HG02938 (cell line): ENCODE data around the gene GRN.
"Not testable (repeated sequence)": the region's sequence is repeated elsewhere in the genome, so short reads cannot be mapped to it uniquely, and the experiment has no call there.

Experiments used
- ATAC-seq: cut with Tn5 transposase; IDR thresholded peaks from one replicate; pipeline ENCODE4 v1.9.1; 2021; ENCODE audit warnings: mild to moderate bottlenecking, moderate library complexity; ENCODE audit not compliant: unreplicated experiment

GRN gene

GRCh38 chr17:44360826-44361225 lies 15.7 kb downstream of the GRN start:
- no peak for ATAC-seq

DNA sequence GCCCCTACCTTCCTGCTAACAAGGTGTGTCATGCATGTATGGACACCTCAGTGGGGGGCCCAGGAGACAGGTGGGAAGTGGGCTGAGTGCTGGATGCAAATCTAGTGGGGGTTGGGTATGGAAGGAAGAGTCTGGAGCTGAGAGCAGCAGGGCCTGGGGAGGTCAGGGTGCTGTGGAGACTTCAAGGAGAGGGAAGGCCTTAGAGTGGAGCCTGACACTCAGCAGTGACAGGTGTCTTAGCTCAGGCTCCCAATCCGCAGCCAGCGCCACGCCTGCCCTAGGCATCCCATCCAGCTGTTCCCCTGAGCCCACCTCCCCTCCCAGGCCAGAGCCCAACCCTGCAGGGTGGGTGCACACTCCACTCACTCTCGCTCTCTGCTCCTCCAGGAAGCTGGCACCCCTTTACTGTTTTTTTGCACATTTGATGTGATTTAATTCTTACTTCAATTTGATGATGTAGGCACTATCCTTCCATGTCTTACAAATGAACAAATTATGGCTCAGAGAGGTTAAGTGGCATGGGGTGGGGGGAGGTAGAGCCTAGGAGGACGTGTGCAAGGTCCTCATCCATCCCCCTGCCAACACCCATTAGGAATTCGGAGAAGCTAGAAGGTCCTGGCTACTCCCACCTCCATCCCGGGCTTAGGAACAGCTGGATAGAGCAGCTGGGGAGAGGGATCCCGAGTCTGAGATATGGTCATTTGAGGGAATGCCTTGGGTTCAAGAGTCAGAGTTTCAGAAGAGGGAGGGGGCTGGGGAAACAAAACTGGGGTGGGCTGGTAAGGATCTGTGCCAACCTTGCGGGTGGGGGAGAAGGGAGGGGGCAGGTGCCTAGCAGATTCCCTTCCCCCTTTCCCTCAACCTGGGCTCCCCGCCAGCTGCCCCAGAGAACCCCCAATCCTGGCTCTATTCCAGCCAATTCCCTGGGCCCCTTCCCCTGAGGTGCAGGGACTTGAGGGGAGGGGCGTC lies 16.5 kb downstream of the GRN start:
- ATAC-seq: no peak

DNA sequence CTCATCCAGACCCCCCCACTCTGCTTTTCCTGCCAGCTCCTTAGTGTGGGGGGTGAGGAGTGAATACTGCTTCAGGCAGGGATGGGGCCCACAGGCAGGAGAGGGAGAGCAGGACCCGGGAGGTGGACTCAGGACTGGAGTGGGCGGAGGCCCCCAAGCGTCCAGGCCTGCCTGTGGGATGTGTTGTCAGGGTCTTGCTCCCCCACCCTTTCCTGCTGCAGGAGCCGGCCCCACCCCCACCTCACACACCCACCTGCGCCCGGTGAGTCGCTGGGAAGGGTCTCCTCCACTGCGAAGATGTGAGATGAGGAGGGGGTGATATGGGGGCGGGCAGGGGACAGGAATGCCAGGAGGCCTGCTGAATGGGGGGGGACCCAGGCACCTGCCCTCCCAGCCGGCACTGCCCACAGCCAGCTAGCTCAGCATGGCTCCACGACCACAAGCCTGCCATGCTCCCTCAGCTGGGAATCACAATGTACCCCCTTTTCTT lies 17.4 kb downstream of the GRN start:
- no peak for ATAC-seq

DNA sequence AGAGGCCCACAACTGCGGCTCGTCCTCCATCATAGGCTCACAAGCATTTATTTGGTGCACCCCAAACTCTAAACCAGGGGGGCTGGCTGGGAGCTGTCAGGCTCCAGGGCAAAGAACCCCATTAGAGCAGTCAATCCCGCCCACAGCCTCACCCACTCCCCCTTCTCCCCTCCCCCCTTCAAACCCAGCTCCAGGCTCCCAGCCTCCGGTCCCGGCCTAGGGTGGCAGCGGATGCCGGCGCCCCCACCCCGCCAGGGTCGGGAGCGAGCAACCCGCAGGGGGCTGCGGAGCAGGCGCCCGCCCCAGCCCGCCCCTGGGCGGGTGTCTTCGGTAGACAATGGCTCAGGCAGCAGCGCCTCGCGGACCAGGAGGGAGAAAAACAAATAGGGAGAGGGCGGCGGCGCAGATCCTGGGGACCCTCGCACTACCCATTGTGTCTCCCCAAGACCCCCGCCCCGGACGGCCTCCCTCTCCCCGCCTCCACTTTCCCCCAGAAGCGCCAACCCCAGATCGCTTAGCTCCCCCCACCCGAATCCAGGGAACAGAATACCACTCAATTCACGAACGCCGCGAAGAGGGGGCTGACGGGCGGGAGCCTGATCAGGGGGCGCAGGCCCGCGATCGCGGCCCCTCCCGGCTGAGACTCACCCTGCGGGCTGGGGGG lies 18.0 kb downstream of the GRN start:
- ATAC-seq: no peak

DNA sequence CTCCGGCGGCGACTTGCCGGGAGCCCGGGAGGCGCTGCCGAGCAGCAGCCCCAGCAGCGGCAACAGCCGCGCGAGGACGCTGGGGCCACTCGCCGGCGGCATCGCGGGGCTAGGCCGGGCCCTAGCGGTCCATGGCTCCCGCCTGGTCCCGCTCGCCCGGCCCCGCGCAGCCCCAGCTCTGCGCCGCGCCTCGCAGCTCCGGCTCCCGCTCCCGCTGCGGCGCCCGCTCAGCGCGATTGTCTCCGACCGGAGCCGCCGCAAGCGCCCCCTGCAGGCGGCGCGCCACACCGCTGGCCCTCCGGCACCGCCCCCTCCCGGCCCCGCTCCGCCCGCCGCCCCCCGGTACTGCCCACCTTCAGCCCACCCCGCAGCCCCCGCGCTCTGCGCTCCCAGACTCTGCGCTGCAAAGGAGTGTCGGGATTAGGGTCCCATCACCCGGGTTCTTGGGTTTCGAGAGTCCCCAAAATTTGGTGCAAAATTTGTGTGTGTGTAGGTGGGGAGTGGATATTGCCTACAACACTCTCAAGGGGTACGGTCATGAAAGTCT lies 18.6 kb downstream of the GRN start, which contains the start of gene FAM171A2:
FAM171A2 (minus strand) TSS at position 241 of the 547 bp plus-strand sequence; CDS start at position 102, 139 bp downstream.
- ATAC-seq: no peak

GRCh38 chr17:44365051-44365450 lies 19.9 kb downstream of the GRN start:
- ATAC-seq: not testable (repeated sequence)

DNA sequence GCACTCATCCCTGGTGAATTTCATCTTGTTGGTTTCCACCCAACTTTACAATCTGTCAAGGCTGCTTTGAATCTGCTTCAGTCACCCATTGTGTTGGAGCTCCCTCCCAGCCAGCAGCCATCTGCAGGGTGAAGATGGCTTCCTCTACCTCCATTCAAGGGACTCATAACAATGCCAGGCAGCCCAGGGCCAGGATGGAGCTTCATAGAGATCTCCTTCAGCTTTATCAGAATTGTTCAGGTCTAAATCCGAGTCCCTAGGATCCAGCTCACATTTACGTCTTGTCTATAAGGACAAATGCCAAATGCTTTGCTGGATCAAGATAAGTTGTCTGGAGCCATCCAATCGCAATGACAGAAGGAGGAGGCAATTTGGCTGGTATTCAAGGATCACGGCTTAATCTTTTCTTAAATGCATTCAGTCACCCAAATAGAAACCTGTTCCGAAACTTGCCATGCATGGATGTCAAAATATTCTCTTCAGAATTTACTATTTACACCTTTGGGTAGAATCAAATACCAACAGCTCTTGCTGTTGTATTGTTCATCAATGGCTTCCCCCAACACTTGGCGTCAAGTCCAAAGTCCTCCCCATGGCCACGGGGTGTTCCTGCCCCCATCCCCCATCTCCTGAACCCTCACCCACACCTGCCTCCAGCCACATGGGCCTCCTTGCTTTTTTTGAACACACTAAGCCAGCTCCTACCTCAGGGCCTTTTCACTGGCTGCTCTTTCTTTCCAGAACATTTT lies 22.3 kb downstream of the GRN start:
- ATAC-seq: no peak

DNA sequence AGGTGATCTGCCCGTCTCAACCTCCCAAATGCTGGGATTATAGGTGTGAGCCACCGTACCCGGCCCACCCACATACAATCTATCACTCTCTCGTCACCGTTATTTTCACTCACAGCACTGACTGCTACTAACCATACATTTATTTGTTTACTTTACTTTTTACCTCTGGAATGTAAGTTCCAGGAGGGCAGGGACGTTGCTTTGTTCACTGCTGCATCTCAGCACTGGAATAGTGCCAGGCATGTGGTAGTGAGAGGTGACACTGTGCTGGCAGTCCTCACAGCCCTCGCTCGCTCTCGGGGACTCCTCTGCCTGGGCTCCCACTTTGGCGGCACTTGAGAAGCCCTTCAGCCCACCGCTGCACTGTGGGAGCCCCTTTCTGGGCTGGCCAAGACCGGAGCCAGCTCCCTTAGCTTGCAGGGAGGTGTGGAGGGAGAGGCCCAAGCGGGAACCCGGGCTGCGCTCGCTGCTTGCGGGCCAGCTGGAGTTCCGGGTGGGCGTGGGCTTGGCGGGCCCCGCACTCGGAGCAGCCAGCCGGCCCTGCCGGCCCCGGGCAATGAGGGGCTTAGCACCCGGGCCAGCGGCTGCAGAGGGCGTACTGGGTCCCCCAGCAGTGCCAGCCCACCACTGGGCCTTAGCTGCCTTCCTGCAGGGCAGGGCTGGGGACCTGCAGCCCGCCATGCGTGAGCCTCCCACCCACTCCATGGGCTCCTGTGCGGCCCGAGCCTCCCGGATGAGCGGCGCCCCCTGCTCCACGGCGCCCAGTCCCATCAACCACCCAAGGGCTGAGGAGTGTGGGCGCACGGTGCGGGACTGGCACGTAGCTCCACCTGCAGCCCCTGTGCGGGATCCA lies 23.5 kb downstream of the GRN start:
- not testable (repeated sequence) for ATAC-seq

DNA sequence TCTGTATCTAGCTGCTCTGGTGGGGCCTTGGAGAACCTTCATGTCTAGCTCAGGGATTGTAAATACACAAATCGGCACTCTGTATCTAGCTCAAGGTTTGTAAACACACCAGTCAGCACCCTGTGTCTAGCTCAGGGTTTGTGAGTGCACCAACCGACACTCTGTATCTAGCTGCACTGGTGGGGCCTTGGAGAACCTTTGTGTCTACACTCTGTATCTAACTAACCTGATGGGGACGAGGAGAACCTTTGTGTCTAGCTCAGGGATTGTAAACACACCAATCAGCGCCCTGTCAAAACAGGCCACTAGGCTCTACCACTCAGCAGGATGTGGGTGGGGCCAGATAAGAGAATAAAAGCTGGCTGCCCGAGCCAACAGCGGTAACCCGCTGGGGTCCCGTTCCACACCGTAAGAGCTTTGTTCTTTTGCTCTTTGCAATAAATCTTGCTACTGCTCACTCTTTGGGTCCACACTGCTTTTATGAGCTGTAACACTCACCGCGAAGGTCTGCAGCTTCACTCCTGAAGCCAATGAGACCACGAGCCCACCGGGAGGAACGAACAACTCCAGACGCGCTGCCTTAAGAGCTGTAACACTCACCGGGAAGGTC lies 24.4 kb downstream of the GRN start:
- ATAC-seq: not testable (repeated sequence)

- no peak for ATAC-seq
These were observed 26.9 kb downstream of the GRN start for GRCh38 chr17:44372036-44372435.

DNA sequence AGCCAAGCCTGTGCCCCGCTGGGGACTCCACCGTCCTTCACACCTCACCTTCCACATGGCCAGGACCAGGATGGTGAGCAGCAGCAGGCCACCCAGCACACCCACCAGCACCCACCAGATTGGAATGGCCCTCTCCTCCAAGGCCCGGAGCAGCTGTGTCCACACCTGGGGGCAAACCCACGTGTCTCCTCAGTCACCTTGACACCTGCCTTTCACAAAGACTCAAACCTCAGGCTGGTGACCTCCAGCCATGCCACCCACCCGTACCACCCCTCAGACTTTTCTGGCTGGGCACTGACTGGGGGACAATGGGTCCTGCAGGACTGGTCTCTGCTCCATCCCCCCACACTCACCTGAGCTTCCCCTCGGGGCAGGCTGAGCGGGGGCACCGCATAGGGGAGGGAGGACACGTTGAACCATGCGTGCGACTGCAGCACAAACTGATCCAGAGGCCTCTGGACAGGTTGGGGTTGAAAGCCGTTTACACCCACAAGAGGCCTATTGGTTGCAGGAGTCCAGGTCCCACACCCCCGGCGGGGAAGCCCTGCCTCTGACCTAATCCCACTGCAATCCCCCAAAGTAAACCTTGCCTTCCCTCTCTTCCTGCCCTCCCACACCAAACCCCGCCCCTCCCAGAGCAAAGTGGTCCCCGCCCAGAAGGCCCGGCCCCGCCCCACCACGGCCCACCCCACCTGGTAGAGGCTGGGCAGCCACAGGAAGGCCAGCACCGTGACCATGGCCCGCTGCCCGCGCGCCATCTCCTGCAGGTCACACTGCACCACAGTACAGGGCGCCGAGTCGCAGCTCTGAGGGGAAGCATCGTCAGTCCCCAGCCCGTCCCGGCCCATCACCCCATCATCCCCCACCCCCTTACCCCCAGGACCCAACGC lies 29.4 kb downstream of the GRN start:
- no peak for ATAC-seq

DNA sequence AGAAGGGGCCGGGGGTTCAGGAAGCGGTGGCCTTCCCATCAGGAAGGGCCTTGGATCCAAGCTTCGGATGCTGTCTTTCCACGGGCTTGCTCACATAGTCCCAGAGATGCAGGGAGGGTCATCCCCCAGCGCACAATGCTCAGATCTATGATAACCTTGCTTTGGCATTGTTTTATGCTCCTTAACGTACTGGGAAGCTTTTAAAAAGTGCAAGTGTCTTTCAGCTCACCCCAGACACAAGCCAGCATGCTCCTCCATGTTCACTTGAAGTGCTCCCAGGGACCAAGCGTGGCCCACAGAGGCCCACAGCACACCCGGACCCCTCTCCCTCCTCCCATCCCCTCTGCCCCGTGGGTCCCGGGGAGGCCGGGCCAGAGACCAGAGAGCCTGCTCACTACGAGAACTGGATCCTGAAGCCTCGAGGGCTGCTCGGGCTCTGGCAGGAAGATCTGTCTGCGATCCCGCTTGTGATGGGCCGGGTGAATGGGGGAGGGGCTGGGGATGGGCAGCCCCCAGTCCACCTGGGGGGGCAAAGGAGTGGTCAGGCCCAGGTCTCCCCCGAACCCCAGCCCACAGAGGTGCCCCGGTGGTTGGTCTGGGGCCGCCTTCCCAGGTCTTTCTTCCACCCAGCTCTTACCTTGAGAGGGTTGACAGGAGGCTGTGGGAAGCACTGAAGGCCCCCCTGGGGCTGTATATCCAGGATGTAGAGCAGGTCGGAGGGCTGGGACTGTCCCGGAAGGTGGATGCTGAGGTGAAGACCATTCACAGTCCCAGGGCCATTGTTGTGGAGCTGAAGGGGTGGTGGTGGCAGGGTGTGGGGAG lies 30.3 kb downstream of the GRN start:
- ATAC-seq: no peak

- no peak for ATAC-seq
These were observed 31.0 kb downstream of the GRN start for GRCh38 chr17:44376124-44376523.

DNA sequence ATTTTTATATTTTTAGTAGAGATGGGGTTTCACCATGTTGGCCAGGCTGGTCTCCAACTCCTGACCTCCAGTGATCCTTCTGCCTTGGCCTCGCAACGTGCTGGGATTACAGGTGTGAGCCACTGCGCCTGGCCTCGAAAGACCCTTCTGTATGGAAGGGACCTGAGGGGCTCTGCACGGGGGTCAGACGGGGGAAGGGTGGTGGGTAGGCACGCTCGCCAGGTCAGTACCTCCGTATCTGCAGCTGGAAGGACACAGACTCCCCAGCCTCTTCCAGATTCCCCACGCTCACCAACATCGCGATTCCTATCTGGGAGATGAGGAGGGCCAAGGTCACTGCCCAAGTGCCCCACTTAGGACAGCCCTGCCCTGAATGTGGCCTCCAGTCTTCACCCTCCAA lies 31.7 kb downstream of the GRN start:
- no peak for ATAC-seq

- ATAC-seq: no peak
These were observed 33.1 kb downstream of the GRN start for GRCh38 chr17:44378171-44378705.

GRCh38 chr17:44379887-44380286 lies 34.8 kb downstream of the GRN start:
- no peak for ATAC-seq

- no peak for ATAC-seq
These were observed 35.7 kb downstream of the GRN start for GRCh38 chr17:44380767-44381166.
